NCI-H1694 (cell line): ENCODE measurements around the gene CIAO3.
A peak's percentile ranks its signal among the peaks of the same experiment; 100 is the strongest.

Experiments
- DNase-seq: peaks from one replicate; lab custom pipeline; 2025; lab: John Stamatoyannopoulos, UW

Gene CIAO3

DNA sequence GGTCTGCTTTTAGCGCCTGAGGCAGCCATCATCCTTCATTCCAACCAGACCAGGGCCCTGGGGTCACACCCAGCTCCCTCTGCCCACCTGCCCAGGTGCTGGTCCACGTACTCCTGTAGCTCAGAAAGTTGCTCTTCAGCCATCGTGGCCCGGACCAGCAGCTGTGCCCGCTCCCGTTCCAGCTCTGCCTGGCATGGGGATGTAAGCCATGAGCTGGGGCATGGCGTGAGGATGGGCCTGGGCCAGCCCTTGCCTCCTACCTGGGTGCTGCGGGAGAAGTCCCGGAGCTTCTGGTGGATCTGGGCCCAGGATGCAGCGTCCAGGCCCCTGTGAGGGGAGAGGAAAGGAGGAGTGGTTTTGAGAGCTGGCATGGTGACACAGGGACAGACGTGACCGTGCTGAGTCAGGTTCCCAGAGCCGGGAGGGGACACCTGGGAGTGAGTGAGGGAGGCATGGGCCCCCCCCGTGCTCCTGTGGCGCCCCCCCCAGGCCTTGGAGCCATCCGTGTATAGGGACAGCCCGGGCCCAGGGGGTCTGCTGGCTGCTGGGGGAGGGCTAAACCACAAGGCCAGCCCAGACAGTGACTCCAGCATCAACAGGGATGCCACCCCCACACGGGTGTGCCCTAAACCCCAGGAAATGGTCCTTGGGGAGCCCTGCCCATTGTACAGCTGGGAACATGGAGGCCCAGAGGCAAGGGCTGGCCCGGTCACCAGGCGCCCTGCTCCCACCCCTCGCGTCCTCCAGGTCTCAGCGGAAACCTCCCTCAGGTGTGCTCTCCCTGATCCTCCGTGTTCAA is 17.8 kb downstream of the CIAO3 start:
- no peak for DNase-seq

GRCh38 chr16:721765-722540 is 18.8 kb downstream of the CIAO3 start:
- DNase-seq: no peak

- no peak for DNase-seq
Observed at GRCh38 chr16:720990-721764, 19.6 kb downstream of the CIAO3 start, which contains the start of gene ANTKMT. Gene ANTKMT (plus strand): TSS chr16:721146. CDS start chr16:721275, 129 bp downstream.

GRCh38 chr16:720447-720989 is 20.3 kb downstream of the CIAO3 start:
- peak; percentile 73 for DNase-seq

DNA sequence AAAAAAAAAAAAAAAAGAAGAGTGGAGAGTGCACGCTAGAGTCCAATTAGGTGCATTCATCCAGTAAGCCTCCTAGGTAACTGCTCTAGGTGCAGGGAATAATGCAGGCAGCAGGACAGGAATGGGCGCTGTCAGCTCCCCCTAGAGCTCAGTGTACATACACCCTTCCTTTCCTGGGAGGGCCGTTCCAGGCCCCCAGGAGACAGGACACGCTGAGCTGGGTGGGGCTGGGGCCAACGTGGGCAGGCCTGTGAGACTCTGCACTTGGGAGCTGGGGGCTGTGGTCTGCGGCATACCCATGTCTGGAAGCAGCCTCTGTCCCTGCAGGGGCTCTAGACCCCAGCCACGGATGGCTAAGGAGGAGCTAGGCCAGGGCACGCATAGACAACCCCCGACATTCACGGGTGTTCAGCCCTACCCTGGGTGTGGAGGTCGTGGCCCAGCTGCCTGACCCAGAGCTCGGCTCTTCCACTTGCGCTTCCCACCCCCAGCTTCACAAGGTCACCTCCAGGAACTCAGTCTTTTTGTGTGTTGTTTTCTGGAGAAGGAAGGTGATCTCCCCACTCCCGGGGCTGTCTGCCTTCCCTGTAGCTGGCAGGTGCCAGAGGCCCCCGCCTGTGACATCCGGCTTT is 20.9 kb downstream of the CIAO3 start:
- DNase-seq: no peak

GRCh38 chr16:718922-719321 is 21.9 kb downstream of the CIAO3 start:
- no peak for DNase-seq

- DNase-seq: no peak
Observed at GRCh38 chr16:718389-718788, 22.4 kb downstream of the CIAO3 start.

- DNase-seq: no peak
Observed at GRCh38 chr16:717450-718245, 23.1 kb downstream of the CIAO3 start.

GRCh38 chr16:716768-717325 is 23.9 kb downstream of the CIAO3 start:
- no peak for DNase-seq

DNA sequence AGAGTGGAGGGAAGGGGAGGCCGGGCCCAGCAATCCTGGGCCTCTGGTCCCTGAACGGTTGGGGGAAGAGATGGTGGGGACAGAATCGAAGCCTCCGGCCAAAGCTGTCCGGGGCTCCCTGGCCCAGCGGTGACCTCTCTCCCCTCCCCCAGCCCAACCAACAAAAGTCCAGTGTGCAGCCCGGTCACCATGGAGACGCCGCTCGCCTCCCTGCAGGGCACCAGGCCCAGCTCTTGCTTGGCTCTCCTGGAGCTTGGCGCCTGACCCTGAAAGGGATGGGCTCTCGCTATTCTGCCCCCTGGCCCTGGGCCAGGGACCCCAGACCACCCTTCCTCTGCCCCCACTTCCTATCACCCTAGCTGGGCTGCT is 24.6 kb downstream of the CIAO3 start:
- no peak for DNase-seq

- no peak for DNase-seq
Observed at GRCh38 chr16:715477-716199, 25.2 kb downstream of the CIAO3 start.

DNA sequence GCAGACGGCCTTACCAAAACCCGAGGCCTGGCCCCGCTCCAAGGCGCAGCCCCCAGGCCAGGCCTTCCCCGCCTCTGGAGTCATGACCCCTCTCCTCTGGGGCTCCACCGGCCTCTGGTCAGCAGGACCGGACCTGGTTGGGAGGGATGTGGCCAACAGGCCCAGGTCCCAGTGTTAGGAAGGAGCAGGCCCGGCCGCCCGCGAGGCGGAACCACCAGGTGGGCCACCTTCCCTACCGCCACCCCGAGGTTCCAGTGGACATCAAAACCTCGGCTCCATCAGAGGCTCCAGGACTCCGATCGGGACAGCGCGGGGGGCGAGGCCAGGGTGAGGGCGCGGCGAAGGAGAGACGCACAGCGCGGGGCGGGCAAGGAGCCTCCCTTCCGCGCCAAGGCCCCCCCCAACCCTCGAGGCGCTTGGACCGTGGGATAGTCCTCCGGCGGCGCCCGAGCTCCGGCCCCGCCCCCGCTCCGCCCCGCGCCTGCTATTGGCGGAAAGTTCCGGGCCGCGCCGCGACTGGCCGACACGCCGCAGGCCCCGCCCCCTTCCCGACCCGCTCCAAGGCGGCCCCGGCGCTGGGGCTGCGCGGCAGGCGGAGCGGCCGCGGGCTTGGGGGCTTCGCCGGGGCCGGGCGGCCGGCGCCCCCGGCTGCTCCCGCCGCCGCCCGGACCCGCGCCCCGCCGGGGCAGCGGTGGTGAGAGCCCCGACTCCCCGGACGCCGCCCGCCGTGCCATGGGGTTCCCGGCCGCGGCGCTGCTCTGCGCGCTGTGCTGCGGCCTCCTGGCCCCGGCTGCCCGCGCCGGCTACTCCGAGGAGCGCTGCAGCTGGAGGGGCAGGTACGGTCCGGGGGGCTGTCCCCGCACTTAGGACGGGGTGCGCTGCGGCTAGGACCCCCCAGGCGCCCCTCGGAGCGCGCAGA is 26.0 kb downstream of the CIAO3 start, which contains the start of gene METRN:
Gene METRN, plus strand, starts transcription at position 561 of the 919 bp plus-strand sequence. Its CDS starts 172 bp downstream, at position 733.
- DNase-seq: peak; percentile 30

GRCh38 chr16:714079-714478 is 26.7 kb downstream of the CIAO3 start:
- DNase-seq: no peak

GRCh38 chr16:712740-713250 is 28.0 kb downstream of the CIAO3 start:
- DNase-seq: peak; percentile 44

DNA sequence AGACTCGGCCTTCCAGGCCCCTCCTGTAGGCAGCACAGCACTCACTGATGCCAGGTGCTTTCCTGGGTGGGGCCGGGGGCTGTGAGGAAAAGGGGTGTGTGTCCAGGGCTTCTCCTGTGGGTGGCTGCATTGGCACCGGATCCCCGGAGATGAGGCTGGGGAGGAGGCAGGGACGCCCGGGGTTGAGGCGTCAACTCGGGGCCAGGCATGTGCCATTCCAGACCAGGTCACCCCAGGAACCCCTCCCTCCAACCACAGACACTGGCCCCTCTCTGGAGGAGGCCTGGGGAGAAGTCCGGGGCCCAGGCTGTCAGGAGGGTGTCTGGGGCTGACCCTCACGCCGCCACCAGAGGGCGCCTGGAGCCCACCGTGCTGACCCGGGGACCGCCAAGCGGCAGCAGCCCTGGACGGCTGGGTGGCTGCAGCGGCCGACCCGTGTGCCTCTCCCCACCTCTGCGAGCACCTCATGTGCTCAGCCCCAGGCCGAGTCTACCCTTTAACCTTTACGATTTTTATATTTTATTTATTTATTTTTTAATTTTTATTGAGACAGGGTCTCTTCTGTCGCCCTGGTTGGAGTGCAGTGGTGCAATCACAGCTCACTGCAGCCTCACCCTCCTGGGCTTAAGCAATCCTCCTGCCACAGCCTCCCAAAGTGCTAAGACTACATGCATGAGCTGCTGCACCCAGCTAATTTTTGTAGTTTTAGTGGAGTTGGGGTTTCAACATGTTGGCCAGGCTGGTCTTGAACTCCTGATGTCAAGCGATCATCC is 29.1 kb downstream of the CIAO3 start:
- no peak for DNase-seq

DNA sequence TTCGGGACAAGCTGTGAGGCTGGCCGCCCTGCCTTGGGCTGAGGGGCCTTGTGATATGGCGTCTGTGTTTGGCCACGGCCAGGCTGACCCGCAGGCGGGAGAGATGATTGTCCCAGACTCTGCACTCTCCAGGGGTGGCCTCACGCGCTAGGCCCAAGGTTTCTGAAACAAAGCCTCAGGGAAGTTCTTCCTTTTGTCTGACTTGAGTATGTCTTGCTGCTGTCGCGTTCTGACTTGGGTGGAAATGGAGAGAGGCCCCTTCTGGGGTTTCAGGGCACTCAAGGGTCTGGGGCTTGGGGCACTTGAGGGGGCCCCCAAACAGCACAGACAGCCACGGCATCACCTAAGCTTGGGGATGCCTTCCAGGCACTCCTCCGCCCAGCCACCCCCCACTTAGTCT is 29.7 kb downstream of the CIAO3 start:
- DNase-seq: no peak

- no peak for DNase-seq
Observed at GRCh38 chr16:710500-711075, 30.2 kb downstream of the CIAO3 start.
